ENCODE measurements around the gene HNRNPLL. TPM values are rescaled to one million over a fixed set of nuclear protein-coding genes. Genes with fewer than 3 reads are reported as not detected.

HNRNPLL gene
- total RNA-seq, 4 donors from 2014 or later = 45.2 to 59.7 (median 54.4) TPM

- no peak for DNase-seq
- intact Hi-C loops (cut with DNase I; ENCODE audit: low total_unique reads) (no loop called here), in situ Hi-C loops (cut with MboI; ENCODE audit: low pct_ligation_motif_present in 1 of 4, low pct_unique_long_range_greater_than_20kb in 1 of 4, low sequenced_read_pairs in 3 of 4) (loop anchor here in 1 of 4 donors (10.0 kb wide), 1 partner anchor 136 kb away; no protein-coding TSS in a partner anchor)
- Histone ChIP-seq H3K4me1 (peaks cover 7 to 76% (median 33%) of the 10 kb centered on the region in 4 donors), H3K9me3 (no peaks in the 10 kb centered on the region), H3K4me3 (peak overlapping the region in 1 of 4 donors; percentile 86), H3K27ac (peak overlapping the region; percentile 97 to 98 (median 98)), H3K27me3 (no peaks in the 10 kb centered on the region), H3K36me3 (no peaks in the 10 kb centered on the region)
- TF ChIP-seq POLR2A (IDR thresholded peaks at IDR 0.05) (no peak), EP300 (IDR thresholded peaks at IDR 0.05; ENCODE audit: low read depth) (no peak), POLR2AphosphoS5 (IDR thresholded peaks at IDR 0.05) (peak in 1 of 3 donors; percentile 7), CTCF (IDR thresholded peaks at IDR 0.05) (no peak)
- WGBS, 2 donors (ENCODE audit: low coverage in 1 of 2) = 52 to 68% methylated on average over 5 of the region's 5 CpGs
These were observed 4.3 kb downstream of the HNRNPLL start for GRCh38 chr2:38598200-38598990.

- Histone ChIP-seq H3K4me1 (peaks cover 7 to 85% (median 41%) of the 10 kb centered on the region in 4 donors), H3K4me3 (no peak overlapping the region), H3K36me3 (no peaks in the 10 kb centered on the region), H3K27me3 (no peaks in the 10 kb centered on the region), H3K9me3 (no peaks in the 10 kb centered on the region), H3K27ac (peak overlapping the region in 3 of 4 donors; percentile 97 to 98 (median 98))
- no peak for DNase-seq
- intact Hi-C loops (cut with DNase I; ENCODE audit: low total_unique reads) (no loop called here), in situ Hi-C loops (cut with MboI; ENCODE audit: low pct_ligation_motif_present in 1 of 4, low pct_unique_long_range_greater_than_20kb in 1 of 4, low sequenced_read_pairs in 3 of 4) (loop anchor here in 1 of 4 donors (10.0 kb wide), 1 partner anchor 138 kb away; no protein-coding TSS in a partner anchor)
- 78 to 81% methylated on average over 5 of the region's 5 CpGs for WGBS, 2 donors (ENCODE audit: low coverage in 1 of 2)
- TF ChIP-seq POLR2AphosphoS5 (IDR thresholded peaks at IDR 0.05) = no peak
These were observed 5.6 kb downstream of the HNRNPLL start for GRCh38 chr2:38597115-38597514.

GRCh38 chr2:38596229-38596628, 6.5 kb downstream of the HNRNPLL start:
- DNase-seq = no peak
- Histone ChIP-seq H3K36me3 (no peaks in the 10 kb centered on the region), H3K27me3 (no peaks in the 10 kb centered on the region), H3K4me3 (no peak overlapping the region), H3K9me3 (no peaks in the 10 kb centered on the region), H3K4me1 (peaks cover 7 to 83% (median 41%) of the 10 kb centered on the region in 4 donors), H3K27ac (peak overlapping the region in 2 of 4 donors; percentile 98)
- intact Hi-C loops (cut with DNase I; ENCODE audit: low total_unique reads) = no loop called here
- no peak for TF ChIP-seq POLR2A (IDR thresholded peaks at IDR 0.05)
- TF ChIP-seq CTCF (IDR thresholded peaks at IDR 0.05) = no peak
- TF ChIP-seq EP300 (IDR thresholded peaks at IDR 0.05; ENCODE audit: low read depth) = no peak
- no peak for TF ChIP-seq POLR2AphosphoS5 (IDR thresholded peaks at IDR 0.05)
- in situ Hi-C loops (cut with MboI; ENCODE audit: low pct_ligation_motif_present in 1 of 4, low pct_unique_long_range_greater_than_20kb in 1 of 4, low sequenced_read_pairs in 3 of 4) = loop anchor here in 1 of 4 donors (10.0 kb wide), 1 partner anchor 139 kb away; no protein-coding TSS in a partner anchor
- 79 to 89% methylated on average over 5 to 6 of the region's 6 CpGs for WGBS, 2 donors (ENCODE audit: low coverage in 1 of 2)

GRCh38 chr2:38592951-38593350, 9.8 kb downstream of the HNRNPLL start:
- no peaks in the 10 kb centered on the region for H3K36me3 ChIP-seq
- intact Hi-C loops (cut with DNase I; ENCODE audit: low total_unique reads) (no loop called here), in situ Hi-C loops (cut with MboI; ENCODE audit: low pct_ligation_motif_present in 1 of 4, low pct_unique_long_range_greater_than_20kb in 1 of 4, low sequenced_read_pairs in 3 of 4) (loop anchor here in 2 of 4 donors (5.0 to 10.0 kb wide), 2 partner anchors 114 to 142 kb away; no protein-coding TSS in a partner anchor)
- WGBS, 2 donors (ENCODE audit: low coverage in 1 of 2) = 35 to 45% methylated on average over 2 of the region's 2 CpGs
- H3K4me1 ChIP-seq = peaks cover 0 to 71% (median 17%) of the 10 kb centered on the region in 4 donors
- H3K27me3 ChIP-seq = no peaks in the 10 kb centered on the region
- no peaks in the 10 kb centered on the region for H3K9me3 ChIP-seq
- no peak overlapping the region for H3K4me3 ChIP-seq
- DNase-seq = no peak
- TF ChIP-seq EP300 (IDR thresholded peaks at IDR 0.05; ENCODE audit: low read depth) = no peak
- TF ChIP-seq POLR2A (IDR thresholded peaks at IDR 0.05) = no peak
- TF ChIP-seq POLR2AphosphoS5 (IDR thresholded peaks at IDR 0.05) = no peak
- TF ChIP-seq CTCF (IDR thresholded peaks at IDR 0.05) = no peak
- H3K27ac ChIP-seq = peak overlapping the region in 2 of 4 donors; percentile 12 to 98

All from transverse colon (tissue), 4 donors.